Activated T-helper 1 cell treated with anti-CD3 and anti-CD28 coated beads, Interleukin-12 subunit alpha, Interleukin-12 subunit beta, Interleukin-2, Interleukin-4 antibody, amounts not matched to agents 30 ng/mL and 10 ng/mL and 1 ng/mL, durations not matched to agents 14 hours and 24 hours and 36 hours (primary cell): ENCODE results near the gene WDR45B. TPM values are rescaled to one million over a fixed set of nuclear protein-coding genes. Genes with fewer than 3 reads are reported as not detected.
"Not testable (repeated sequence)": the region's sequence is repeated elsewhere in the genome, so short reads cannot be mapped to it uniquely, and the experiment has no call there.

Experiments
- DNase-seq: peaks from one replicate; pipeline ENCODE4 v3.0.0; 2021; ENCODE audit warnings: low spot score
- H3K27ac Mint-ChIP-seq: one replicate; pipeline ENCODE4 v1.8.0; 2021; ENCODE audit warnings: mild to moderate bottlenecking, mixed read lengths
- H3K27me3 Mint-ChIP-seq: one replicate; pipeline ENCODE4 v1.8.0; 2022; ENCODE audit warnings: mild to moderate bottlenecking, moderate library complexity, mixed read lengths; ENCODE audit not compliant: insufficient read depth
- H3K36me3 Mint-ChIP-seq: one replicate; pipeline ENCODE4 v1.8.0; 2021; ENCODE audit warnings: low read depth, mixed read lengths
- H3K4me1 Mint-ChIP-seq: one replicate; pipeline ENCODE4 v1.8.0; 2021; ENCODE audit warnings: low read depth, mixed read lengths
- H3K4me3 Mint-ChIP-seq: one replicate; pipeline ENCODE4 v1.8.0; 2021; ENCODE audit warnings: mild to moderate bottlenecking, moderate library complexity, mixed read lengths
- H3K9me3 Mint-ChIP-seq: one replicate; pipeline ENCODE4 v1.8.0; 2021; ENCODE audit warnings: mixed read lengths
- intact Hi-C: fragments of 100-400 bp; cut with micrococcal nuclease; formaldehyde crosslinking; loops from one replicate; pipeline ENCODE4 v1.15.1; 2024
- total RNA-seq: library from RNA; stranded (reverse); gene quantifications from 2 replicates; pipeline ENCODE4 v1.2.3, GENCODE V29; 2022

The WDR45B gene
- total RNA-seq, 1 donor from 2014 or later, result 55.1 TPM

- no peak for DNase-seq
- intact Hi-C loops, result loop anchor here (5.0 kb wide), 1 partner anchor 53 kb away; the partner anchor contains the start of gene WDR45B
- H3K27ac Mint-ChIP-seq, result peak overlapping the region; percentile 74
- H3K4me3 Mint-ChIP-seq, result peak overlapping the region; percentile 80
- H3K36me3 Mint-ChIP-seq, result peaks cover 10% of the 10 kb centered on the region
- no peaks in the 10 kb centered on the region for H3K9me3 Mint-ChIP-seq
- peaks cover 38% of the 10 kb centered on the region for H3K4me1 Mint-ChIP-seq
- H3K27me3 Mint-ChIP-seq, result no peaks in the 10 kb centered on the region
Measured at GRCh38 chr17:82594571-82594970, 53.7 kb downstream of the WDR45B start.

GRCh38 chr17:82593590-82594087 lies 54.6 kb downstream of the WDR45B start:
- H3K4me3 Mint-ChIP-seq, result peak overlapping the region; percentile 80
- no peak for DNase-seq
- H3K36me3 Mint-ChIP-seq, result peaks cover 10% of the 10 kb centered on the region
- H3K27me3 Mint-ChIP-seq, result no peaks in the 10 kb centered on the region
- intact Hi-C loops, result loop anchor here (1.0 to 5.0 kb wide), 2 partner anchors 54 to 135 kb away; partner anchors contain the start of genes NARF and WDR45B
- peaks cover 38% of the 10 kb centered on the region for H3K4me1 Mint-ChIP-seq
- no peaks in the 10 kb centered on the region for H3K9me3 Mint-ChIP-seq
- peak overlapping the region; percentile 90 for H3K27ac Mint-ChIP-seq

GRCh38 chr17:82592767-82593589 lies 55.3 kb downstream of the WDR45B start:
- H3K9me3 Mint-ChIP-seq, result no peaks in the 10 kb centered on the region
- peak overlapping the region; percentile 90 for H3K27ac Mint-ChIP-seq
- H3K27me3 Mint-ChIP-seq, result no peaks in the 10 kb centered on the region
- intact Hi-C loops, result loop anchor here (1.0 to 5.0 kb wide), 2 partner anchors 54 to 135 kb away; partner anchors contain the start of genes NARF and WDR45B
- H3K4me3 Mint-ChIP-seq, result peak overlapping the region; percentile 80
- H3K4me1 Mint-ChIP-seq, result peaks cover 38% of the 10 kb centered on the region
- DNase-seq, result peak; percentile 64
- peaks cover 10% of the 10 kb centered on the region for H3K36me3 Mint-ChIP-seq

DNA sequence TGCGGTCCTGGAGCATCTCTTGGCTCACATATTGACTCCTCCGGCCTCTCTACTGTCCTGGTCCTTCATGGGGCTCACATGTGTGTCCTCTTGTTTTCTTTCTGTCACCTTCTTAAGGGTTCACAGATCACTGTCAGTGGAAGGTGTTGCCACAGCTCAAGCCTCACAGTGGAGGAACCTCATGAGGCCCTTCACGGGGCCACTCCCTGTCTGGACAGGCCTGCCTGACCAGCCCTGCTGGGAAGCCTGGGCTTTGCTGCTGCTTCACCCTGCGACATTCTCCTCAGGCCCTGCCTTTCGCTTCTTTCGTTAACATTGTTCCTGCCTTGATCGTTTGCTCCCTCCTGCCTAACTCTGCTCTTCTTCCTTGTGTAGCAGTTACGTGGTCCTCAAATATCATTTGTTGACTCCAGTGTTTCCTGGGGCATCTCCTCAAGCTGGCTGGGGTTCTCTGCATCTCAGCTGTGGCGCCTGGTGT lies 55.9 kb downstream of the WDR45B start:
- Mint-ChIP-seq H3K36me3 (peaks cover 13% of the 10 kb centered on the region), H3K27ac (peak overlapping the region; percentile 90), H3K9me3 (no peaks in the 10 kb centered on the region), H3K4me1 (peaks cover 38% of the 10 kb centered on the region), H3K4me3 (peak overlapping the region; percentile 80), H3K27me3 (no peaks in the 10 kb centered on the region)
- DNase-seq, result no peak
- intact Hi-C loops, result loop anchor here (5.0 kb wide), 1 partner anchor 55 kb away; the partner anchor contains the start of gene WDR45B

DNA sequence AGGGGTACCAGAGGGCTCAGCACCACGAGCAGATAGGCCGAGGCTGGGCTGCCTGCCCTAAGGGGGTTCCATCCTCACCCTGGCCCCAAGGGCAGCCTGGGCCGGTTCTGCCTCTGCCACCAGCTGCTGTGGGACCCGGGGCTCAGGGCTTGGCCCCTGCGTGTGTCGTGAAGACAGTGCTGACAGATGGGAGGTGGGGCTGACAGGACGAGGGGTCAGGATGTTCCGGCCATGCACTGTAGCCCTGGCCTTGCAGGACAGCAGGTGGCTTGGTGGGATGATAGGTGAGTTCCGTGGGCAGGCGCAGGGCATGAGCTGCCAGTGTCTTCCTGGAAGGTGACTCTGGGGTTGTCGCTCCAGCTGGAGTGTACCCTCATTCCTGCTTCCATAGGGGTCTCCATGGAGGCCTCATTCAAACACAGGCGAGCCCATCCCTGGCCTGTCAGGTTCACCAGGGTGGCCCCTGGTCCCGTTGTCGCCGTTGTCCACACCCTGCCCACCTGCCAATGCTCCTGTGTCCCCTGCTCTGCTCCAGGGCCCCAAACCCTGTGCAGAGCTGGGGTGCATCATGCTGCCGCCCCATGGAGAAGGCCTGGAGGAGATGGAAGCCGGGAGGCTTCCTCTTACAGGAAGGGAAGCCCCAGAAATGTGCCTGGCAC lies 57.2 kb downstream of the WDR45B start:
- H3K27ac Mint-ChIP-seq, result peak overlapping the region; percentile 58
- peaks cover 45% of the 10 kb centered on the region for H3K4me1 Mint-ChIP-seq
- DNase-seq, result no peak
- intact Hi-C loops, result loop anchor here (5.0 kb wide), 1 partner anchor 56 kb away; the partner anchor contains the start of gene WDR45B
- H3K9me3 Mint-ChIP-seq, result no peaks in the 10 kb centered on the region
- H3K36me3 Mint-ChIP-seq, result peaks cover 17% of the 10 kb centered on the region
- no peak overlapping the region for H3K4me3 Mint-ChIP-seq
- no peaks in the 10 kb centered on the region for H3K27me3 Mint-ChIP-seq

- Mint-ChIP-seq H3K36me3 (peaks cover 22% of the 10 kb centered on the region), H3K27me3 (no peaks in the 10 kb centered on the region), H3K4me3 (no peak overlapping the region), H3K27ac (no peak overlapping the region), H3K4me1 (peaks cover 45% of the 10 kb centered on the region), H3K9me3 (no peaks in the 10 kb centered on the region)
- no peak for DNase-seq
- intact Hi-C loops, result loop anchor here (5.0 kb wide), 1 partner anchor 57 kb away; the partner anchor contains the start of gene WDR45B
Measured at GRCh38 chr17:82590216-82590615, 58.0 kb downstream of the WDR45B start.

DNA sequence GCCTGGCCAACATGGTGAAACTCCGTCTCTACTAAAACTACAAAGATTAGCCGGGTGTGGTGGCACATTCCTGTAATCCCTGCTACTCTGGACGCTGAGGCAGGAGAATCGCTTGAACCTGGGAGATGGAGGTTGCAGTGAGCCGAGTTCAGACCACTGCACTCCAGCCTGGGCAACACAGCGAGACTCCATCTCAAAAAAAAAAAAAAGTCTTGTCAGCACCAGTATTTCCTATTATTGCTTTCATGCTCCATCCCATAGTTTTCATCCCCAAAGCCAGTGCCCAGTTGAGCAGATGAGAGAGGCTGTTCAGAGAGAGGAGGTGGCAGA lies 58.4 kb downstream of the WDR45B start:
- H3K4me1 Mint-ChIP-seq, result peaks cover 44% of the 10 kb centered on the region
- H3K27me3 Mint-ChIP-seq, result no peaks in the 10 kb centered on the region
- H3K9me3 Mint-ChIP-seq, result no peaks in the 10 kb centered on the region
- no peak for DNase-seq
- peaks cover 26% of the 10 kb centered on the region for H3K36me3 Mint-ChIP-seq
- H3K4me3 Mint-ChIP-seq, result no peak overlapping the region
- intact Hi-C loops, result loop anchor here (5.0 kb wide), 1 partner anchor 57 kb away; the partner anchor contains the start of gene WDR45B
- H3K27ac Mint-ChIP-seq, result peak overlapping the region; percentile 34

DNA sequence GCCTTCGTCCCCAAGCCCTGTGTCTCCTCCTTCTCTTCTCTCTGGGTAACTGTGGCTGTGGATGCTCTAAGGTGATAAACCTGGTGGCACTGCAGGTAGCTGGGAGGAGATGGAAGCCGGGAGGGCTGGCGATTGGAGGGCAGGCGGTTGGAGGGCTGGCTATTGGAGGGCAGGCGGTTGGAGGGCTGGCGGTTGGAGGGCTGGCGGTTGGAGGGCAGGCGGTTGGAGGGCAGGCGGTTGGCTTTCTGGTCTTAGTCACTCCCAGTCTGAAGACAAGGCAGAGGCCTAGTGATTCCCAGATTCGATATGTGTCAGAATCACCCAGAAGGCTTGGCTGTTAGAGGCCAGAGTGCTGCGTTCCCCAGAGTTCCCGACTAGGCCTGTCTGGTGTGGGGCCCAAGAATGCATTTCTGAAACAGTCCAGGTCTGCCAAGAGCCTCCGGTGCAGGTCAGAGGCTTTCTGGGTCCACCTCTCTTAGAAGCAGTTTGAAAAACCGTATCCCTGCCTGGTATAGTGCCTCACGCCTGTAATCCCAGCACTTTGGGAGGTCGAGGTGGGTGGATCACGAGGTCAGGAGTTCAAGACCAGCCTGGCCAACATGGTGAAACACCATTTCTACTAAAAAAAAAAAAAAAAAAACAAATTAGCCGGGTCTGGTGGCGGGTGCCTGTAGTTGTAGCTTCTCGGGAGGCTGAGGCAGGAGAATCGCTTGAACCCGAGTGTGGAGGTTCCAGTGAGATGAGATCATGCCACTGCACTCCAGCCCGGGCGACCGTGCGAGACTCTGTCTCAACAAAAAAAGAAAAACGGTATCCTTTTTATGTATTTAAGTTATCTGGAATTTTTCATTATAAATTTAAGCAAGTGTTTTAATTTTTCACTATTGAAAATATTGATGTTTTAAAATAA lies 59.7 kb downstream of the WDR45B start:
- intact Hi-C loops, result no loop called here
- peaks cover 29% of the 10 kb centered on the region for H3K36me3 Mint-ChIP-seq
- DNase-seq, result no peak
- no peaks in the 10 kb centered on the region for H3K9me3 Mint-ChIP-seq
- H3K27ac Mint-ChIP-seq, result peak overlapping the region; percentile 29
- no peak overlapping the region for H3K4me3 Mint-ChIP-seq
- H3K4me1 Mint-ChIP-seq, result peaks cover 31% of the 10 kb centered on the region
- H3K27me3 Mint-ChIP-seq, result no peaks in the 10 kb centered on the region

GRCh38 chr17:82587234-82588086 lies 60.8 kb downstream of the WDR45B start:
- peak overlapping the region; percentile 39 for H3K4me3 Mint-ChIP-seq
- no peak for DNase-seq
- intact Hi-C loops, result no loop called here

DNA sequence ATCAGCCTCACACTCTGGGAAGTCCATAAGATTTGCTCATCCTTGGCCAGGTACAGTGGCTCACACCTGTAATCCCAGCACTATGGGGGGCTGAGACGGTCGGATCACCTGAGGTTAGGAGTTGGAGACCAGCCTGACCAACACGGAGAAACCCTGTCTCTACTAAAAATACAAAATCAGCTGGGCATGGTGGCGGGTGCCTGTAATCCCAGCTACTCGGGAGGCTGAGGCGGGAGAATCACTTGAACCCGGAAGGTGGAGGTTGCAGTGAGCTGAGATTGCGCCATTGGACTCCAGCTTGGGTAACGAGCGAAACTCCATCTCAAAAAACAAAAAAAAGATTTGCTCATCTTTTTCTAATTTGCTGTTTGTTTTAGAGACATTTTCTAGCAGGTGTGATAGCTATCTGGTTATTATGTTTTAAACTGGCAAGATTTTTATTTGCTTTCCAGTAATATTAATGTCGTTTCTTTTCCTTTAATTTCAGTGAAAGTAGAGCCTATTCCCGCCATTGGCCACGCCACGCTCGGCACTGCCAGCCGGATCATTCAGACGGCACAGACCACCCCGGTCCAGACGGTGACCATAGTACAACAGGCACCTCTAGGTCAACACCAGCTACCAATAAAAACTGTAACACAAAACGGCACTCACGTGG lies 61.5 kb downstream of the WDR45B start:
- DNase-seq, result no peak
- intact Hi-C loops, result no loop called here
- peaks cover 32% of the 10 kb centered on the region for H3K36me3 Mint-ChIP-seq
- no peaks in the 10 kb centered on the region for H3K27me3 Mint-ChIP-seq
- H3K4me1 Mint-ChIP-seq, result peaks cover 13% of the 10 kb centered on the region
- H3K9me3 Mint-ChIP-seq, result no peaks in the 10 kb centered on the region
- H3K27ac Mint-ChIP-seq, result peak overlapping the region; percentile 35
- H3K4me3 Mint-ChIP-seq, result peak overlapping the region; percentile 39

More at GRCh38 chr17:82587234-82588086, 60.8 kb downstream of the WDR45B start:
- no peaks in the 10 kb centered on the region for H3K27me3 Mint-ChIP-seq
- H3K36me3 Mint-ChIP-seq, result peaks cover 32% of the 10 kb centered on the region
- peak overlapping the region; percentile 35 for H3K27ac Mint-ChIP-seq
- no peaks in the 10 kb centered on the region for H3K9me3 Mint-ChIP-seq
- H3K4me1 Mint-ChIP-seq, result peaks cover 20% of the 10 kb centered on the region

DNA sequence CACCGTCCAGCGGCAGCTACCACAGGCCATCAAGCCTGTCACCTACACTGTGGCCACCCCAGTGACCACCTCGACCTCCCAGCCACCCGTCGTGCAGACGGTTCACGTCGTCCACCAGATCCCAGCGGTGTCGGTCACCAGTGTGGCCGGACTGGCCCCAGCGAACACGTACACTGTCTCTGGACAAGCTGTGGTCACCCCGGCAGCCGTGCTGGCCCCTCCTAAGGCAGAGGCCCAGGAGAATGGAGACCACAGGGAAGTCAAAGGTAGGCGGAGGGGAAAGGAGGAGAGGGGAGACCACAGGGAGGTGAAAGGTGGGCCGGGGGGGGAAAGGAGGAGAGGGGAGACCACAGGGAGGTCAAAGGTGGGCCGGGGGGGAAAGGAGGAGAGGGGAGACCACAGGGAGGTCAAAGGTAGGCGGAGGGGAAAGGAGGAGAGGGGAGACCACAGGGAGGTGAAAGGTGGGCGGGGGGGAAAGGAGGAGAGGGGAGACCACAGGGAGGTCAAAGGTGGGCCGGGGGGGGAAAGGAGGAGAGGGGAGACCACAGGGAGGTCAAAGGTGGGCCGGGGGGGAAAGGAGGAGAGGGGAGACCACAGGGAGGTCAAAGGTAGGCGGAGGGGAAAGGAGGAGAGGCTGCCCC lies 62.2 kb downstream of the WDR45B start:
- H3K4me1 Mint-ChIP-seq, H3K27me3 Mint-ChIP-seq, H3K4me3 Mint-ChIP-seq, H3K9me3 Mint-ChIP-seq, DNase-seq, intact Hi-C loops: not testable (repeated sequence)
- H3K27ac Mint-ChIP-seq, result peak overlapping the region; percentile 58
- H3K36me3 Mint-ChIP-seq, result peaks cover 32% of the 10 kb centered on the region
